Measurements from ENCODE around the gene KANK2.

DNA sequence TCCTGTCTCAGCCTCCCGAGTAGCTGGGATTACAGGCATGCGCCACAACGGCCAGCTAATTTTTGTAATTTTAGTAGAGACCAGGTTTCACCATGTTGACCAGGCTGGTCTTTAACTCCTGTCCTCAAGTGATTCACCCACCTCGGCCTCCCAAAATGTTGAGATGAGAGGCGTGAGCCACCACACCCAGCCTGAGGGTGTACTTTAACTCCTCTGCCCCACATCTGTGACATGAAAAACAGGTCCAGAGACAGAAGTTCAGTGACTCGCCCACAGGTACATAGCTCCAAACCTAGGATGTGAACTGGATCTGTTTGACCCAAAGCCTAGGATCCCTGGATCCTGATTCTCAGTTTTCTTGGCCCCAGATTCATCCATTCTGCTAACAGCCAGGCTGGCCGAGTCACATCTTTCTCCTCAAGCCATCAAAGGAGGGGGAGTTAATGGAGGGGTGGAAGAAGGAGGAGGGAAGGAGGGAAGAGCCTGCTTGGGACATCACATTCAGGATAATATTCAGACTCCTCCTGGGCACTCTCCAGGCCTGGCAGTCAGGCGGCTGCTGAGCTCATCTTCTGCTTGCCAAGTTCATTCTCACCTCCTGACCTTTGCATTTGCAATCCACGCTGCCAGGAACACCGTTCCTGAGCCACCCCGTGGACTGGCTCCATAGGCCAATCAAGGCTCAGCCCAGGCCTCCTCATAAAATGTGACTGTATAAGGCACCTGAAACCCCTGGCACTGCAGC lies 44.9 kb downstream of the KANK2 start:
- TF ChIP-seq, protein P1, sequence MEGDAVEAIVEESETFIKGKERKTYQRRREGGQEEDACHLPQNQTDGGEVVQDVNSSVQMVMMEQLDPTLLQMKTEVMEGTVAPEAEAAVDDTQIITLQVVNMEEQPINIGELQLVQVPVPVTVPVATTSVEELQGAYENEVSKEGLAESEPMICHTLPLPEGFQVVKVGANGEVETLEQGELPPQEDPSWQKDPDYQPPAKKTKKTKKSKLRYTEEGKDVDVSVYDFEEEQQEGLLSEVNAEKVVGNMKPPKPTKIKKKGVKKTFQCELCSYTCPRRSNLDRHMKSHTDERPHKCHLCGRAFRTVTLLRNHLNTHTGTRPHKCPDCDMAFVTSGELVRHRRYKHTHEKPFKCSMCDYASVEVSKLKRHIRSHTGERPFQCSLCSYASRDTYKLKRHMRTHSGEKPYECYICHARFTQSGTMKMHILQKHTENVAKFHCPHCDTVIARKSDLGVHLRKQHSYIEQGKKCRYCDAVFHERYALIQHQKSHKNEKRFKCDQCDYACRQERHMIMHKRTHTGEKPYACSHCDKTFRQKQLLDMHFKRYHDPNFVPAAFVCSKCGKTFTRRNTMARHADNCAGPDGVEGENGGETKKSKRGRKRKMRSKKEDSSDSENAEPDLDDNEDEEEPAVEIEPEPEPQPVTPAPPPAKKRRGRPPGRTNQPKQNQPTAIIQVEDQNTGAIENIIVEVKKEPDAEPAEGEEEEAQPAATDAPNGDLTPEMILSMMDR (IDR thresholded peaks at IDR 0.05) = no peak
- TF ChIP-seq POLR2A (IDR thresholded peaks at IDR 0.05) = no peak

All from uterus (tissue), 2 donors.